IMR-90 (cell line): ENCODE results near the gene NUP205. TPM values are rescaled to one million over a fixed set of nuclear protein-coding genes. Genes with fewer than 3 reads are reported as not detected.

Experiments used
- ATAC-seq: fragments of 200-7000 bp; cut with Tn5 transposase; 2 replicates; pipeline ENCODE4 v1.9.1; 2020; ENCODE audit warnings: low read depth, mild to moderate bottlenecking, moderate library complexity
- BruUV-seq: library from RNA; stranded (reverse); fragments of 400-500 nt; replicated peaks from 2 replicates; lab custom pipeline; 2021; lab: Mats Ljungman, UMichigan
- CTCF ChIA-PET: fragments of 300-600 bp; formaldehyde crosslinking; extraction: SDS; loops from one replicate; lab custom pipeline; 2021; ENCODE audit warnings: antibody characterized with exemption; lab: Yijun Ruan, JAX
- POLR2A ChIA-PET: fragments of 300-600 bp; sonication (Branson Sonifier 250); formaldehyde crosslinking; loops from one replicate; lab custom pipeline; 2022; ENCODE audit warnings: antibody characterized with exemption; ENCODE audit not compliant: unreplicated experiment; lab: Charles Lee
- DNase-seq: peaks from one replicate; pipeline ENCODE4 v3.0.0; 2013
- H2AFZ ChIP-seq: replicated peaks from 2 replicates; pipeline ENCODE3; 2013; ENCODE audit warnings: low read length, mild to moderate bottlenecking; ENCODE audit not compliant: poor library complexity
- H2AK5ac ChIP-seq: 2 replicates; pipeline ENCODE4 v1.6.1; 2013; ENCODE audit warnings: low read depth, low read length, inconsistent platforms
- H2AK9ac ChIP-seq: replicated peaks from 2 replicates; pipeline ENCODE3; 2013; ENCODE audit warnings: mild to moderate bottlenecking, low read depth, low read length, moderate library complexity; ENCODE audit not compliant: poor library complexity
- H2BK120ac ChIP-seq: 2 replicates; pipeline ENCODE4 v1.6.1; 2013; ENCODE audit warnings: low read depth, low read length, inconsistent platforms
- H2BK15ac ChIP-seq: 3 replicates; pipeline ENCODE4 v1.6.1; 2013; ENCODE audit warnings: low read depth, low read length, inconsistent platforms
- H2BK20ac ChIP-seq: 2 replicates; pipeline ENCODE4 v1.6.1; 2013; ENCODE audit warnings: low read depth, mild to moderate bottlenecking, inconsistent platforms, low read length, moderate library complexity
- H2BK5ac ChIP-seq: 2 replicates; pipeline ENCODE4 v1.6.1; 2013; ENCODE audit warnings: mild to moderate bottlenecking, low read depth, low read length, inconsistent platforms; ENCODE audit not compliant: poor library complexity, severe bottlenecking
- H3K14ac ChIP-seq: replicated peaks from 2 replicates; pipeline ENCODE4 v1.6.1; 2013; ENCODE audit warnings: low read depth, low read length, inconsistent platforms
- H3K18ac ChIP-seq: 2 replicates; pipeline ENCODE4 v1.6.1; 2013; ENCODE audit warnings: low read depth, low read length, control low read depth
- H3K23ac ChIP-seq: 2 replicates; pipeline ENCODE4 v1.6.1; 2013; ENCODE audit warnings: low read depth, low read length, inconsistent platforms
- H3K27ac ChIP-seq: 2 replicates; pipeline ENCODE4 v1.5.1; 2013; ENCODE audit warnings: mild to moderate bottlenecking, control low read depth, low read length; ENCODE audit not compliant: insufficient read depth
- H3K27me3 ChIP-seq: 2 replicates; pipeline ENCODE4 v1.6.1; 2013; ENCODE audit warnings: low read length; ENCODE audit not compliant: control insufficient read depth, insufficient read depth
- H3K36me3 ChIP-seq: 2 replicates; pipeline ENCODE4 v1.6.1; 2013; ENCODE audit warnings: low read length, mixed read lengths; ENCODE audit not compliant: control insufficient read depth, insufficient read depth
- H3K4ac ChIP-seq: 2 replicates; pipeline ENCODE4 v1.6.1; 2013; ENCODE audit warnings: low read depth, low read length, inconsistent platforms
- H3K4me1 ChIP-seq: 2 replicates; pipeline ENCODE4 v1.6.1; 2013; ENCODE audit warnings: low read length, mixed read lengths; ENCODE audit not compliant: control insufficient read depth, insufficient read depth
- H3K4me2 ChIP-seq: 2 replicates; pipeline ENCODE4 v1.6.1; 2013; ENCODE audit warnings: low read depth, mild to moderate bottlenecking, control low read depth, low read length, moderate library complexity
- H3K4me3 ChIP-seq: 2 replicates; pipeline ENCODE4 v1.5.1; 2013; ENCODE audit warnings: low read depth, mild to moderate bottlenecking, control low read depth, low read length, moderate library complexity; ENCODE audit not compliant: insufficient read depth
- H3K56ac ChIP-seq: 2 replicates; pipeline ENCODE4 v1.6.1; 2013; ENCODE audit warnings: low read length, inconsistent platforms; ENCODE audit not compliant: insufficient read depth; ENCODE audit errors: extremely low read depth
- H3K79me1 ChIP-seq, 2 experiments: 2 replicates each; pipeline ENCODE4 v1.6.1; 2013; ENCODE audit warnings: low read length in 2 of 2, inconsistent platforms in 1 of 2, low read depth in 1 of 2
- H3K9ac ChIP-seq: 2 replicates; pipeline ENCODE4 v1.6.1; 2013; ENCODE audit warnings: low read depth, low read length, control low read depth
- H3K9me1 ChIP-seq: 2 replicates; pipeline ENCODE4 v1.6.1; 2013; ENCODE audit warnings: low read length, inconsistent platforms; ENCODE audit not compliant: insufficient read depth
- H3K9me3 ChIP-seq: 2 replicates; pipeline ENCODE4 v1.6.1; 2013; ENCODE audit warnings: low read length; ENCODE audit not compliant: control insufficient read depth, insufficient read depth
- H4K20me1 ChIP-seq: 2 replicates; pipeline ENCODE4 v1.6.1; 2013; ENCODE audit warnings: low read length, inconsistent platforms; ENCODE audit not compliant: insufficient read depth
- H4K5ac ChIP-seq: 2 replicates; pipeline ENCODE4 v1.6.1; 2013; ENCODE audit warnings: mild to moderate bottlenecking, low read depth, low read length, control low read depth
- H4K8ac ChIP-seq, 2 experiments: 2 replicates each; pipeline ENCODE4 v1.6.1; 2013; ENCODE audit warnings: low read depth in 2 of 2, low read length in 2 of 2, control low read depth in 1 of 2, inconsistent platforms in 1 of 2
- H4K91ac ChIP-seq: 2 replicates; pipeline ENCODE4 v1.6.1; 2013; ENCODE audit warnings: low read depth, low read length, inconsistent platforms; ENCODE audit not compliant: insufficient read depth
- CEBPB ChIP-seq: IDR thresholded peaks from 2 replicates; pipeline ENCODE4 v1.6.1; 2012; ENCODE audit warnings: low read depth, low read length, improper control_type of control experiment
- CHD1 ChIP-seq: IDR thresholded peaks from 2 replicates; pipeline ENCODE4 v1.6.1; 2012; ENCODE audit warnings: low read depth, low read length, improper control_type of control experiment
- FOS ChIP-seq: fragments of 150-350 bp; IDR thresholded peaks from 2 replicates; pipeline ENCODE4 v1.6.1; 2016; ENCODE audit warnings: low read depth, low read length
- MAZ ChIP-seq: IDR thresholded peaks from 2 replicates; pipeline ENCODE4 v1.6.1; 2012; ENCODE audit warnings: low read depth, mild to moderate bottlenecking, low read length, improper control_type of control experiment, moderate library complexity, borderline replicate concordance
- MXI1 ChIP-seq: IDR thresholded peaks from 2 replicates; pipeline ENCODE4 v1.6.1; 2012; ENCODE audit warnings: low read depth, mild to moderate bottlenecking, low read length, moderate library complexity, borderline replicate concordance
- NFE2L2 ChIP-seq: fragments of 150-350 bp; IDR thresholded peaks from 2 replicates; pipeline ENCODE4 v1.6.1; 2016; ENCODE audit warnings: low read depth, mild to moderate bottlenecking, low read length
- POLR2A ChIP-seq: IDR thresholded peaks from 2 replicates; pipeline ENCODE4 v1.6.1; 2012; ENCODE audit warnings: mild to moderate bottlenecking, low read depth, low read length
- RAD21 ChIP-seq: IDR thresholded peaks from 2 replicates; pipeline ENCODE4 v1.6.1; 2012; ENCODE audit warnings: low read length, improper control_type of control experiment
- RCOR1 ChIP-seq: IDR thresholded peaks from 2 replicates; pipeline ENCODE4 v1.6.1; 2012; ENCODE audit warnings: mild to moderate bottlenecking, low read length, improper control_type of control experiment; ENCODE audit not compliant: insufficient replicate concordance
- SMC3 ChIP-seq: fragments of 150-350 bp; IDR thresholded peaks from 2 replicates; pipeline ENCODE4 v1.6.1; 2016; ENCODE audit warnings: low read depth, mild to moderate bottlenecking, antibody characterized with exemption, low read length, moderate library complexity
- WGBS, 2 experiments: methylation state at CpG; one replicate each; pipeline versions ENCODE4 v1.1.5 to v1.1.7; 2013; ENCODE audit warnings: missing lambda C conversion rate in 2 of 2; ENCODE audit not compliant: insufficient read length in 1 of 2; ENCODE audit errors: extremely low coverage in 2 of 2; 5-methylcytosine and 5-hydroxymethylcytosine counted together
- dilution Hi-C: fragments of 300-500 bp; cut with HindIII; formaldehyde crosslinking; loops from one replicate; pipeline ENCODE4 v1.14.3; 2018; ENCODE audit warnings: low sequenced_read_pairs; ENCODE audit not compliant: unreplicated experiment
- in situ Hi-C: fragments of 300-500 bp; cut with MboI; formaldehyde crosslinking; loops from 3 replicates; pipeline ENCODE4 v1.14.3; 2019; ENCODE audit warnings: low sequenced_read_pairs, inconsistent platforms, mixed read lengths
- intact Hi-C: fragments of 100-400 bp; cut with micrococcal nuclease; formaldehyde crosslinking; loops from 2 replicates; pipeline ENCODE4 v1.10.0; 2022
- polyA plus RNA-seq, 3 experiments: library from polyadenylated mRNA; depleted of rRNA; stranded (reverse); fragments of >200 nt; gene quantifications; 2 replicates each; pipeline ENCODE4 v1.2.3, GENCODE V29; 2012; ENCODE audit warnings: low replicate concordance in 1 of 3
- total RNA-seq: library from RNA; depleted of rRNA; stranded (reverse); fragments of >200 nt; gene quantifications from 2 replicates; pipeline ENCODE4 v1.2.3, GENCODE V29; 2012
- TF ChIP-seq, protein P1 (sequence below): fragments of 150-350 bp; IDR thresholded peaks from 2 replicates; pipeline ENCODE4 v1.6.1; 2017; ENCODE audit warnings: mild to moderate bottlenecking, antibody characterized with exemption, low read length, low read depth
- TF ChIP-seq, protein P2 (sequence below): conservative IDR thresholded peaks from 2 replicates; pipeline ENCODE4 v1.5.1; 2012; ENCODE audit warnings: mild to moderate bottlenecking, low read depth, low read length, improper control_type of control experiment

The NUP205 gene
- total and polyA plus RNA-seq, 2 of the 4 experiments (the other 2 are of a cell fraction), result 29.5 to 84.6 TPM

DNA sequence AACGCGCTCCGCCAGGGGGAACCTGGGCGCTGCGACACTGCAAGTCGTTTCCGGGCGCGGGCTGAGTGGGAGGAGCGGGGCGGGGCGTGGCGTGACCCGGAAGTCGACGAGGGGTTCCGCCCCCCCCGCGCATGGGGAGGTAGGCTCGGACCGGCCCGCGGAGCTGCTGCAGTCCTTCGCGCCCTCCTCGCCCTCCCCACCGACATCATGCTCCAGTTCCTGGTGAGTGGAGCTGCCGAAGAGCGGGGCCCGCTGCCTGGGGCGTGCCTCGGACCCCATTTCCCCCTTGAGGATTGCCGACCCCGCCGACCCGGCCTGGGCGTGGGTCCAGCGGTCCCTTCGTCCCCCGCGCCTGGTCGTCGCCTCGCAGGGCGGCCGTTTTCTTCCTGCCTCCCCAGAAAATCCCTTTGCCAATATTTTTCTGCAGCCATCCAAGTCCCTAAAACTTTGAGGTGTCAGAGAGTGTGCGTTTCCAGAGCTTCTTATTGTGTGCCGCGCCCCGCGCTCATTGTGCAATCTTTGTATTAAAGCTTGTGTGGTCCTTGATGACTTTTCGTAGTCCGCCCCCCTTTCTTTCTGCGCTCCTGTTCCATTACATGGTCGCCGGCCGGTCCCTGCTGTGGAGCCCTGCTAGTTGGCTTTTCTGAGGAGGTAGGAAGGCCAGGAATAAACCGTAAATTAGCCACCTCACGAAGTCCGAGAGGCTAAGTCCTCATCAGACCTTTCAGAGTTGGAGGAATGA, 104.8 kb downstream of the NUP205 start, which contains the start of gene STMP1:
Gene STMP1 (plus strand): TSS at position 142 of the 742 bp plus-strand sequence.
- intact Hi-C loops, result loop anchor here (2.0 to 10.0 kb wide), 3 partner anchors 40 to 1212 kb away; no protein-coding TSS in a partner anchor
- H2AFZ ChIP-seq, result peak within 1 kb of the TSS; percentile 93

More for the DNA sequence above, 104.8 kb downstream of the NUP205 start, which contains the start of gene STMP1:
- H3K14ac ChIP-seq, result peak within 1 kb of the TSS; percentile 95
- peaks cover 9% of the 10 kb centered on the region for H3K4me1 ChIP-seq
- DNase-seq (peak; percentile 96), ATAC-seq (peak; percentile 93)
- peak within 1 kb of the TSS; percentile 96 for H4K91ac ChIP-seq
- H3K23ac ChIP-seq, result peak within 1 kb of the TSS; percentile 78
- dilution Hi-C loops, result no loop called here
- ChIA-PET POLR2A (interaction anchor here (0.5 to 0.7 kb wide), 4 partner anchors 17 to 740 kb away, joined by 3 to 5 read pairs (median 4); no protein-coding TSS in a partner anchor), CTCF (interaction anchor here (1.0 to 3.1 kb wide), 5 partner anchors 10 to 133 kb away, joined by 4 to 24 read pairs (median 9); no protein-coding TSS in a partner anchor)
- TF ChIP-seq NFE2L2 (peak; percentile 85; the same call in 1 of the 2 replicates), RCOR1 (no peak), CEBPB (peak; percentile 94), MXI1 (0 out of 2 replicates have a peak, but pooled peaks have one; percentile 42), FOS (no peak; the same call in 1 of the 2 replicates), MAZ (peak; percentile 94), POLR2A (peak; percentile 94), CHD1 (no peak; the same call in 1 of the 2 replicates), RAD21 (peak; percentile 68), SMC3 (peak; percentile 60)
- TF ChIP-seq, protein P1, sequence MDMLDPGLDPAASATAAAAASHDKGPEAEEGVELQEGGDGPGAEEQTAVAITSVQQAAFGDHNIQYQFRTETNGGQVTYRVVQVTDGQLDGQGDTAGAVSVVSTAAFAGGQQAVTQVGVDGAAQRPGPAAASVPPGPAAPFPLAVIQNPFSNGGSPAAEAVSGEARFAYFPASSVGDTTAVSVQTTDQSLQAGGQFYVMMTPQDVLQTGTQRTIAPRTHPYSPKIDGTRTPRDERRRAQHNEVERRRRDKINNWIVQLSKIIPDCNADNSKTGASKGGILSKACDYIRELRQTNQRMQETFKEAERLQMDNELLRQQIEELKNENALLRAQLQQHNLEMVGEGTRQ, result no peak
- TF ChIP-seq, protein P2, sequence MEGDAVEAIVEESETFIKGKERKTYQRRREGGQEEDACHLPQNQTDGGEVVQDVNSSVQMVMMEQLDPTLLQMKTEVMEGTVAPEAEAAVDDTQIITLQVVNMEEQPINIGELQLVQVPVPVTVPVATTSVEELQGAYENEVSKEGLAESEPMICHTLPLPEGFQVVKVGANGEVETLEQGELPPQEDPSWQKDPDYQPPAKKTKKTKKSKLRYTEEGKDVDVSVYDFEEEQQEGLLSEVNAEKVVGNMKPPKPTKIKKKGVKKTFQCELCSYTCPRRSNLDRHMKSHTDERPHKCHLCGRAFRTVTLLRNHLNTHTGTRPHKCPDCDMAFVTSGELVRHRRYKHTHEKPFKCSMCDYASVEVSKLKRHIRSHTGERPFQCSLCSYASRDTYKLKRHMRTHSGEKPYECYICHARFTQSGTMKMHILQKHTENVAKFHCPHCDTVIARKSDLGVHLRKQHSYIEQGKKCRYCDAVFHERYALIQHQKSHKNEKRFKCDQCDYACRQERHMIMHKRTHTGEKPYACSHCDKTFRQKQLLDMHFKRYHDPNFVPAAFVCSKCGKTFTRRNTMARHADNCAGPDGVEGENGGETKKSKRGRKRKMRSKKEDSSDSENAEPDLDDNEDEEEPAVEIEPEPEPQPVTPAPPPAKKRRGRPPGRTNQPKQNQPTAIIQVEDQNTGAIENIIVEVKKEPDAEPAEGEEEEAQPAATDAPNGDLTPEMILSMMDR, result peak; percentile 80
- WGBS, 2 experiments, result 1% methylated on average over 19 of the region's 60 CpGs; no CpG with 5 or more reads in 1 of the 2 experiments
- H3K36me3 ChIP-seq, result no peaks in the 10 kb centered on the region
- H3K4me3 ChIP-seq, result peak within 1 kb of the TSS; percentile 84
- H3K4me2 ChIP-seq, result peak within 1 kb of the TSS; percentile 78
- peak within 1 kb of the TSS; percentile 93 for H4K5ac ChIP-seq
- H2BK5ac ChIP-seq, result peak within 1 kb of the TSS; percentile 97
- peaks cover 8 to 31% of the 10 kb centered on the region in 2 experiments; a peak in 3 of 4 replicates for H3K79me1 ChIP-seq
- peak within 1 kb of the TSS; percentile 79 for H3K18ac ChIP-seq
- peak within 1 kb of the TSS; percentile 100 for H3K27ac ChIP-seq
- peaks cover 8% of the 10 kb centered on the region; the same call in 1 of the 2 replicates for H3K9me1 ChIP-seq
- peak within 1 kb of the TSS; percentile 82 for H2BK120ac ChIP-seq
- peak within 1 kb of the TSS; percentile 97 for H3K4ac ChIP-seq
- H2BK15ac ChIP-seq, result peak within 1 kb of the TSS; percentile 64; the same call in 2 of the 3 replicates
- H3K56ac ChIP-seq, result peak within 1 kb of the TSS; percentile 98
- H3K9me3 ChIP-seq, result no peaks in the 10 kb centered on the region
- in situ Hi-C loops, result no loop called here
- peaks cover 7% of the 10 kb centered on the region; the same call in 1 of the 2 replicates for H4K20me1 ChIP-seq
- no peaks in the 10 kb centered on the region for H3K27me3 ChIP-seq
- H2AK9ac ChIP-seq, result peak within 1 kb of the TSS; percentile 99
- peak within 1 kb of the TSS; percentile 95 to 97 for H4K8ac ChIP-seq
- peak within 1 kb of the TSS; percentile 99 for H3K9ac ChIP-seq
- peak within 1 kb of the TSS; percentile 22; the same call in 1 of the 2 replicates for H2BK20ac ChIP-seq
- TSS peak; percentile 79 for BruUV-seq
- H2AK5ac ChIP-seq, result peak within 1 kb of the TSS; percentile 95
